B cell (primary cell): ENCODE measurements around the gene CPT1A. TPM values are rescaled to one million over a fixed set of nuclear protein-coding genes. Genes with fewer than 3 reads are reported as not detected.

Experiments
- ATAC-seq: fragments of 200-7000 bp; cut with Tn5 transposase; one replicate; pipeline ENCODE4 v1.10.0; 2021; ENCODE audit warnings: low read depth, mild to moderate bottlenecking, moderate number of reproducible peaks, moderate library complexity
- CTCF ChIA-PET: fragments of 350-600 bp; sonication (Branson Sonifier 250); formaldehyde crosslinking; loops from one replicate; lab custom pipeline; 2021; ENCODE audit warnings: antibody characterized with exemption, inconsistent platforms; lab: Charles Lee
- POLR2A ChIA-PET: fragments of 350-600 bp; sonication (Branson Sonifier 250); formaldehyde crosslinking; loops from one replicate; lab custom pipeline; 2021; ENCODE audit warnings: antibody characterized with exemption; lab: Charles Lee
- DNase-seq: peaks from one replicate; pipeline ENCODE4 v3.0.0; 2013
- H2AFZ ChIP-seq: 2 replicates; pipeline ENCODE4 v1.6.1; 2012; ENCODE audit warnings: mild to moderate bottlenecking, low read depth, low read length; ENCODE audit not compliant: insufficient read depth, poor library complexity, severe bottlenecking
- H3K27ac ChIP-seq, 2 donors: 1 replicate in 1 of 2; 2 replicates in 1 of 2; pipeline ENCODE4 v1.5.1; 2012 to 2013; ENCODE audit warnings: low read length in 2 of 2, mild to moderate bottlenecking in 2 of 2, moderate library complexity in 1 of 2
- H3K27me3 ChIP-seq, 4 experiments: fragments of 200-600 bp in 1 of 4; sonication (generic) in 1 of 4; replicated peaks in 1 of 4; 1 replicate in 2 of 4; 2 replicates in 2 of 4; pipeline versions ENCODE4 v1.6.1 to v1.7.0; 2013 to 2016; ENCODE audit warnings: low read length in 3 of 4, mild to moderate bottlenecking in 2 of 4, mixed read lengths in 1 of 4, moderate library complexity in 1 of 4; ENCODE audit not compliant: insufficient read depth in 4 of 4, control insufficient read depth in 3 of 4; ENCODE audit errors: control extremely low read depth in 1 of 4
- H3K36me3 ChIP-seq, 2 experiments: replicated peaks in 1 of 2; 1 replicate in 1 of 2; 2 replicates in 1 of 2; pipeline versions ENCODE4 v1.6.1 to v1.7.1; 2013; ENCODE audit warnings: low read length in 1 of 2; ENCODE audit not compliant: insufficient read depth in 2 of 2, control insufficient read depth in 1 of 2; ENCODE audit errors: control extremely low read depth in 1 of 2, extremely low read depth in 1 of 2
- H3K4me1 ChIP-seq, 2 donors: fragments of 200-600 bp in 1 of 2; sonication (generic) in 1 of 2; 1 replicate in 1 of 2; 2 replicates in 1 of 2; pipeline versions ENCODE4 v1.5.1 to v1.6.1; 2013 to 2017; ENCODE audit warnings: low read length in 2 of 2; ENCODE audit not compliant: control insufficient read depth in 2 of 2, insufficient read depth in 2 of 2
- H3K4me2 ChIP-seq: replicated peaks from 2 replicates; pipeline ENCODE3; 2012; ENCODE audit warnings: mild to moderate bottlenecking, low read depth, low read length; ENCODE audit not compliant: poor library complexity, severe bottlenecking
- H3K4me3 ChIP-seq, 5 experiments: fragments of 200-600 bp in 1 of 5; sonication (generic) in 1 of 5; 1 replicate in 3 of 5; 2 replicates in 2 of 5; pipeline versions ENCODE4 v1.5.1 to v1.7.0; 2011 to 2016; ENCODE audit warnings: low read length in 4 of 5, mild to moderate bottlenecking in 4 of 5, low read depth in 2 of 5, control low read depth in 1 of 5, moderate library complexity in 1 of 5; ENCODE audit not compliant: insufficient read depth in 1 of 5; ENCODE audit errors: control extremely low read depth in 1 of 5, extremely low read depth in 1 of 5
- H3K79me2 ChIP-seq: fragments of 200-600 bp; sonication (generic); one replicate; pipeline ENCODE4 v1.6.0; 2016; ENCODE audit warnings: low read length; ENCODE audit not compliant: control insufficient read depth, insufficient read depth
- H3K9ac ChIP-seq: fragments of 200-600 bp; sonication (generic); 2 replicates; pipeline ENCODE4 v1.6.1; 2017; ENCODE audit warnings: mild to moderate bottlenecking, low read length, moderate library complexity
- H3K9me3 ChIP-seq, 3 donors: one replicate each; pipeline versions ENCODE4 v1.6.1 to v1.7.1; 2013; ENCODE audit warnings: low read length in 2 of 3; ENCODE audit not compliant: control insufficient read depth in 2 of 3, insufficient read depth in 1 of 3; ENCODE audit errors: control extremely low read depth in 1 of 3
- H4K20me1 ChIP-seq: 2 replicates; pipeline ENCODE4 v1.6.0; 2012; ENCODE audit warnings: mild to moderate bottlenecking, low read length; ENCODE audit not compliant: insufficient read depth, control insufficient read depth, poor library complexity, severe bottlenecking
- H3K27ac Mint-ChIP-seq: one replicate; pipeline ENCODE4 v1.8.0; 2021; ENCODE audit warnings: mixed read lengths
- H3K27me3 Mint-ChIP-seq: one replicate; pipeline ENCODE4 v1.8.0; 2021; ENCODE audit warnings: mixed read lengths
- H3K4me1 Mint-ChIP-seq: one replicate; pipeline ENCODE4 v1.8.0; 2021; ENCODE audit warnings: mixed read lengths
- H3K4me3 Mint-ChIP-seq: one replicate; pipeline ENCODE4 v1.8.0; 2021; ENCODE audit warnings: mixed read lengths
- H3K9me3 Mint-ChIP-seq: one replicate; pipeline ENCODE4 v1.8.0; 2022; ENCODE audit warnings: mixed read lengths; ENCODE audit not compliant: insufficient read depth
- EZH2 ChIP-seq: IDR thresholded peaks from 2 replicates; pipeline ENCODE4 v1.6.1; 2012; ENCODE audit warnings: borderline replicate concordance, low read depth, mild to moderate bottlenecking, moderate library complexity, low read length; ENCODE audit not compliant: insufficient read depth, poor library complexity, severe bottlenecking
- WGBS: methylation state at CpG from one replicate; pipeline ENCODE4 v1.1.5; 2013; ENCODE audit warnings: missing lambda C conversion rate; ENCODE audit not compliant: insufficient coverage; 5-methylcytosine and 5-hydroxymethylcytosine counted together
- intact Hi-C: fragments of 100-400 bp; cut with micrococcal nuclease; formaldehyde crosslinking; loops from one replicate; pipeline ENCODE4 v1.10.0; 2022
- polyA plus RNA-seq: library from polyadenylated mRNA; depleted of rRNA; stranded (reverse); fragments of >200 nt; gene quantifications from 2 replicates; pipeline ENCODE4 v1.2.3, GENCODE V29; 2012
- total RNA-seq, 2 donors: library from RNA; stranded (reverse); fragments of 120-200 nt in 1 of 2; gene quantifications; 1 replicate in 1 of 2; 2 replicates in 1 of 2; pipeline versions ENCODE4 v1.2.3 to v1.2.4, GENCODE V29; 2013 to 2022
- TF ChIP-seq, protein P1 (sequence below): fragments of 200-600 bp; IDR thresholded peaks from one replicate; pipeline ENCODE4 v1.8.0; 2022; ENCODE audit warnings: antibody characterized with exemption, mild to moderate bottlenecking

CPT1A gene
- total and polyA plus RNA-seq, 2 donors (not counting 1 experiment from before 2014, with no cell fraction given): 15.6 to 40.8 TPM

DNA sequence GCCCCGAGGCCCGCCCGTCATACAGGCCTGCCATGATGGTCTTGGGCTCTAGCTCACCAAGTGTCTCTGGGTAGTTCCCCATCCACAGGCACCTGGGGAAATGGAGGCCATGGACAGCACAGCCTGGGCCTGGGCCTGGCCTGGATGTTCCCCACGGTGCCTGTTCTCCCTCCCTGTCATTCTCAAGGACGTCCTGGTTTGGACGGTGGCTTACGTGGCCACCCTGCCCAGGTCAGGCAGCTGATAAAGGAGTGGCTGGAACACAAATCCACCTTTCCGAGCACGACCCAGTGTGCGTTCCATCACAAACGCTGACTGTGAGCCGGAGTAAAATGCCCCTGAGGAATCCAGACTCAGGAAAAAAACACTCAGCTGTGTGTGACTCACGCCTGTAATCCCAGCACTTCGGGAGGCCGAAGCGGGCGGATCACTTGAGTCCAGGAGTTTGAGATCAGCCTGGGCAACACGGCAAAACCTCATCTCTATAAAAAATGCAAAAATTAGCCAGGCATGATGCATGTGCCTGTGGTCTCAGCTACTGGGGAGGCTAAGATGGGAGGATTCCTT, 49.2 kb downstream of the CPT1A start:
- Histone ChIP-seq H4K20me1 (no peaks in the 10 kb centered on the region), H3K27ac (no peak overlapping the region), H2AFZ (no peak overlapping the region), H3K4me3 (no peak overlapping the region), H3K4me1 (no peaks in the 10 kb centered on the region), H3K9me3 (no peaks in the 10 kb centered on the region), H3K27me3 (no peaks in the 10 kb centered on the region), H3K4me2 (no peak overlapping the region), H3K9ac (no peak overlapping the region), H3K36me3 (peaks cover 0 to 11% of the 10 kb centered on the region in 2 experiments), H3K79me2 (no peaks in the 10 kb centered on the region)
- no peaks in the 10 kb centered on the region for H3K9me3 Mint-ChIP-seq
- TF ChIP-seq EZH2: no peak
- TF ChIP-seq, protein P1, sequence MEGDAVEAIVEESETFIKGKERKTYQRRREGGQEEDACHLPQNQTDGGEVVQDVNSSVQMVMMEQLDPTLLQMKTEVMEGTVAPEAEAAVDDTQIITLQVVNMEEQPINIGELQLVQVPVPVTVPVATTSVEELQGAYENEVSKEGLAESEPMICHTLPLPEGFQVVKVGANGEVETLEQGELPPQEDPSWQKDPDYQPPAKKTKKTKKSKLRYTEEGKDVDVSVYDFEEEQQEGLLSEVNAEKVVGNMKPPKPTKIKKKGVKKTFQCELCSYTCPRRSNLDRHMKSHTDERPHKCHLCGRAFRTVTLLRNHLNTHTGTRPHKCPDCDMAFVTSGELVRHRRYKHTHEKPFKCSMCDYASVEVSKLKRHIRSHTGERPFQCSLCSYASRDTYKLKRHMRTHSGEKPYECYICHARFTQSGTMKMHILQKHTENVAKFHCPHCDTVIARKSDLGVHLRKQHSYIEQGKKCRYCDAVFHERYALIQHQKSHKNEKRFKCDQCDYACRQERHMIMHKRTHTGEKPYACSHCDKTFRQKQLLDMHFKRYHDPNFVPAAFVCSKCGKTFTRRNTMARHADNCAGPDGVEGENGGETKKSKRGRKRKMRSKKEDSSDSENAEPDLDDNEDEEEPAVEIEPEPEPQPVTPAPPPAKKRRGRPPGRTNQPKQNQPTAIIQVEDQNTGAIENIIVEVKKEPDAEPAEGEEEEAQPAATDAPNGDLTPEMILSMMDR: no peak
- ATAC-seq (no peak), DNase-seq (no peak)
- intact Hi-C loops: no loop called here
- H3K4me1 Mint-ChIP-seq: no peaks in the 10 kb centered on the region
- POLR2A ChIA-PET: no interaction called here
- no peaks in the 10 kb centered on the region for H3K27me3 Mint-ChIP-seq
- WGBS: 95% methylated on average over 13 of the region's 18 CpGs
- H3K4me3 Mint-ChIP-seq: no peak overlapping the region
- no peak overlapping the region for H3K27ac Mint-ChIP-seq
- CTCF ChIA-PET: interaction anchor here (0.6 to 1.2 kb wide), 3 partner anchors 9 to 587 kb away, joined by 3 read pairs; no protein-coding TSS in a partner anchor

GRCh38 chr11:68784653-68785052, 57.1 kb downstream of the CPT1A start:
- Histone ChIP-seq H3K4me3 (no peak overlapping the region), H3K9ac (no peak overlapping the region), H3K79me2 (no peaks in the 10 kb centered on the region), H3K36me3 (peaks cover 0 to 16% of the 10 kb centered on the region in 2 experiments), H3K27me3 (no peaks in the 10 kb centered on the region), H4K20me1 (no peaks in the 10 kb centered on the region), H2AFZ (no peak overlapping the region), H3K9me3 (no peaks in the 10 kb centered on the region), H3K27ac (no peak overlapping the region), H3K4me2 (no peak overlapping the region), H3K4me1 (no peaks in the 10 kb centered on the region)
- no peak for ATAC-seq
- ChIA-PET POLR2A (no interaction called here), CTCF (no interaction called here)
- Mint-ChIP-seq H3K4me1 (no peaks in the 10 kb centered on the region), H3K4me3 (no peak overlapping the region), H3K27ac (no peak overlapping the region), H3K9me3 (no peaks in the 10 kb centered on the region), H3K27me3 (no peaks in the 10 kb centered on the region)
- no peak for TF ChIP-seq EZH2
- TF ChIP-seq, protein P1: no peak
- DNase-seq: no peak
- WGBS: 94% methylated on average over 16 of the region's 16 CpGs
- intact Hi-C loops: no loop called here
